Stimulated activated CD4-positive, alpha-beta T cell treated with anti-CD3 and anti-CD28 coated beads, TNF-alpha, amount 100 ng/mL, for 1 hour (primary cell): ENCODE measurements around the gene DYNLT5.
"Not testable (repeated sequence)": the region's sequence is repeated elsewhere in the genome, so short reads cannot be mapped to it uniquely, and the experiment has no call there.

ENCODE experiments used
- DNase-seq, 3 donors: peaks; one replicate each; pipeline ENCODE4 v3.0.0-alpha.2; 2020; ENCODE audit warnings: low read depth in 3 of 3, low spot score in 1 of 3

The DYNLT5 gene

GRCh38 chr1:66788231-66788939, 36.1 kb downstream of the DYNLT5 start:
- DNase-seq: peak in 2 of 3 donors; percentile 7 to 21

GRCh38 chr1:66791621-66792610, 39.7 kb downstream of the DYNLT5 start:
- no peak for DNase-seq

- DNase-seq: not testable (repeated sequence)
Measured at GRCh38 chr1:66795839-66796238, 43.6 kb downstream of the DYNLT5 start.

GRCh38 chr1:66809245-66809644, 57.0 kb downstream of the DYNLT5 start:
- DNase-seq: no peak

- no peak for DNase-seq
Measured at GRCh38 chr1:66809736-66810326, 57.6 kb downstream of the DYNLT5 start.

GRCh38 chr1:66824771-66825170, 72.5 kb downstream of the DYNLT5 start:
- DNase-seq: no peak
